Skin of body (tissue), 3 donors: ENCODE data around the gene GTF3C5. TPM values are rescaled to one million over a fixed set of nuclear protein-coding genes. Genes with fewer than 3 reads are reported as not detected.

Experiments
- DNase-seq: peaks from one replicate; lab custom pipeline; 2025; lab: John Stamatoyannopoulos, UW
- small RNA-seq: library from RNA; depleted of rRNA; stranded (forward); fragments of <200 nt; gene quantifications from one replicate; pipeline ENCODE3, GENCODE V24; 2014; ENCODE audit warnings: low replicate concordance
- total RNA-seq: library from RNA; depleted of rRNA; stranded (reverse); fragments of >200 nt; gene quantifications from one replicate; pipeline ENCODE4 v1.2.3, GENCODE V29; 2014

The GTF3C5 gene
- total RNA-seq, 1 donor from 2014 or later, result 25.7 TPM

GRCh38 chr9:133106511-133107244 is 75.9 kb downstream of the GTF3C5 start:
- no peak for DNase-seq

GRCh38 chr9:133107245-133107722 is 76.5 kb downstream of the GTF3C5 start:
- no peak for DNase-seq

Small RNA genes within 50 kb of the gene (small RNA-seq; reads per million reads assigned to genes)
- gene MIR6877, result not detected

Other genes with a start within 250 kb of the GTF3C5 start
- gene AK8, start 152.7 kb upstream of the GTF3C5 start, total RNA-seq, result 1.1 TPM
- 2.1 TPM for gene SPACA9, start 152.1 kb upstream of the GTF3C5 start, total RNA-seq
- gene TSC1, start 86.4 kb upstream of the GTF3C5 start, total RNA-seq, result 38.6 TPM
- gene GFI1B, start 52.3 kb upstream of the GTF3C5 start, total RNA-seq, result 0.59 TPM
- 0.79 TPM for gene CEL, start 31.0 kb downstream of the GTF3C5 start, total RNA-seq
- 47.4 TPM for gene RALGDS, start 90.2 kb downstream of the GTF3C5 start, total RNA-seq
- gene GBGT1, start 132.9 kb downstream of the GTF3C5 start, total RNA-seq, result 3.4 TPM
- gene OBP2B, start 178.3 kb downstream of the GTF3C5 start, total RNA-seq, result 0.30 TPM
- gene ABO, start 244.2 kb downstream of the GTF3C5 start, total RNA-seq, result 0.39 TPM